ENCODE results near the gene SESN3. TPM values are rescaled to one million over a fixed set of nuclear protein-coding genes. Genes with fewer than 3 reads are reported as not detected.
"Not testable (repeated sequence)": the region's sequence is repeated elsewhere in the genome, so short reads cannot be mapped to it uniquely, and the experiment has no call there.

Gene SESN3
- polyA plus RNA-seq, 3 donors = 65.3 to 80.8 (median 71.1) TPM

- no peak for DNase-seq (ENCODE audit: extremely low read depth in 1 of 11, low read depth in 9 of 11, low spot score in 4 of 11)
Observed at GRCh38 chr11:95255251-95256145, 24.5 kb upstream of the SESN3 start.

- no peak for DNase-seq (ENCODE audit: extremely low read depth in 1 of 11, low read depth in 9 of 11, low spot score in 4 of 11)
Observed at GRCh38 chr11:95254716-95255115, 23.7 kb upstream of the SESN3 start.

- peak in 9 of 11 donors; percentile 73 to 92 (median 84) for DNase-seq (ENCODE audit: extremely low read depth in 1 of 11, low read depth in 9 of 11, low spot score in 4 of 11)
Observed at GRCh38 chr11:95254131-95254704, 23.2 kb upstream of the SESN3 start.

DNA sequence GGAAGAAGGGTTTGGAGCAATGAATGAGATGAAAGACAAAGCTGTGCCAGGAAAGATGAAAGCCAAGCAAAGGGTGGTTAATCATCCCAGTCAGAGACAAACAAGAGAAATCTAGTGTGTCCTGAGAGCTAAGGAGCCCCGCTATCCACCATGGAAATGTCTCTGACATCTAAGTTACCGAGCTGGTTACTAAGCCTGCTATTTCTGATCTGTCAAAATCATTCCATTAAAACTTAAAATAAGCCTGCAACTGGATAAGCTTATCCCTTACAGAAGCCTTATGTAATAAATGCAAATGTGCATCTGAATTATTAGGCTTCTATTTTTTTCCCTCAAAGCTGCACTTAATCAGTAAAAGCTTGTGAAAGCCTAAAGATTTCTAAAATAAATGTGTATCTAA is 22.1 kb upstream of the SESN3 start:
- no peak for DNase-seq (ENCODE audit: extremely low read depth in 1 of 11, low read depth in 9 of 11, low spot score in 4 of 11)

DNA sequence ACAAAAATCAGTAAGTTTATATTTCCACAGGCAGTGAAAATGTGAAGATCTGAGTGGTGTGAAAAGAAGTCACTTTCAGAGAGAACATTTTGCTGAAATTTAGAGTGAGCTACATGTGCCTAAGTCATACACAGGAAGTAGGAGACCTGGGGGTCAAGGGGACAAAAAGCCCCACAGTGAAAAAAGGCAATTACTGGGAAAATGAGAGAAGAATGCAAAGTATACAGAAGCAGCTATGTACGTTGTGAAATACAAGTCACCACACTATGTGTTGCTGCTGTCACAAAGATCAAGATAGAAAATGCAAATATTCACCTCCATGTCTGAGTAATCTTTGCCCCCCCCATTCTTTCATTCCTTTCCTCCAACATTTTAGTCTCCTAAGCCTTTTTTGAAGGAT is 21.6 kb upstream of the SESN3 start:
- DNase-seq (ENCODE audit: extremely low read depth in 1 of 11, low read depth in 9 of 11, low spot score in 4 of 11) = no peak

- not testable (repeated sequence) for DNase-seq (ENCODE audit: extremely low read depth in 1 of 11, low read depth in 9 of 11, low spot score in 4 of 11)
Observed at GRCh38 chr11:95251896-95252295, 20.9 kb upstream of the SESN3 start.

GRCh38 chr11:95248666-95249467 is 17.9 kb upstream of the SESN3 start:
- DNase-seq (ENCODE audit: extremely low read depth in 1 of 11, low read depth in 9 of 11, low spot score in 4 of 11) = no peak

DNA sequence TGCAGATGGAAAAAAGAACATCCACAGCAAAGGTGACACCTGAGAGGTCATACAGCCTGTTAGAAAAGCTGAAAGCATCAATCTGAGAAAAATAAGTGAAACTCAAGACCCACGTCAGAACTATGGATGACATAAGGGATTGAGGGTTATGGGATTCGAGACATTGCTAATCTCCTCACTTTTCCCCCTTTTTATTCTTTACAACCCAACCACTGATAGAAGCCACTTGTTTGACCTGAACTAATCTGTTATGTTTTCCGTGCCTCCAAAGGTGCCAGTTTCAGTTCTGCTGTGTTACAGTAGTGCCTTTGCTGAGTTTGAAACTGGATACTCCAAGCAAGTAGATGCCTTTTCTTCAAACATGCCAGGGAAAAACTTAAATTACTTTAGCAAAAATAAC is 16.9 kb upstream of the SESN3 start:
- no peak for DNase-seq (ENCODE audit: extremely low read depth in 1 of 11, low read depth in 9 of 11, low spot score in 4 of 11)

GRCh38 chr11:95247127-95247684 is 16.2 kb upstream of the SESN3 start:
- DNase-seq (ENCODE audit: extremely low read depth in 1 of 11, low read depth in 9 of 11, low spot score in 4 of 11) = no peak

- no peak for DNase-seq (ENCODE audit: extremely low read depth in 1 of 11, low read depth in 9 of 11, low spot score in 4 of 11)
Observed at GRCh38 chr11:95245581-95245980, 14.6 kb upstream of the SESN3 start.

DNA sequence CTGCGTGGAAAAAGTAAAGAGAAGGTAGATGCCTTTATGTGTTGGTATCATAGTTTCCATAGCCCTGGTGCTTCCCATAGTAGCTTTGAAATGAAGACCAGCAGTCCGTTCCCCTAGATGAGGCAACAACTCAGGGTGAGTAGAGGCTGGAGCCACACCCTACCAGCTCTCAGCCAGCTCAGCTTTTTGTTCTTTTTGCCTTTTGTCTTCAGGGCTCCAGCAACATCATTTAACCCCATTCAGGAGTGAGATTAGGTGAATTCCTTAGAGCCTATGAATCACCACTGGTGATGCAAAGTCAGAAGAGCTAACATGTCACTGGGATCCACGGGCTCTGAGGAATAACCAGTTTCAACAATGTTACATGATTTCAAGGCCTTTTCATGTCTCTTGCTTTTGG is 14.0 kb upstream of the SESN3 start:
- no peak for DNase-seq (ENCODE audit: extremely low read depth in 1 of 11, low read depth in 9 of 11, low spot score in 4 of 11)

- no peak for DNase-seq (ENCODE audit: extremely low read depth in 1 of 11, low read depth in 9 of 11, low spot score in 4 of 11)
Observed at GRCh38 chr11:95243673-95244072, 12.7 kb upstream of the SESN3 start.

GRCh38 chr11:95242845-95243605 is 12.0 kb upstream of the SESN3 start:
- DNase-seq (ENCODE audit: extremely low read depth in 1 of 11, low read depth in 9 of 11, low spot score in 4 of 11) = no peak

DNA sequence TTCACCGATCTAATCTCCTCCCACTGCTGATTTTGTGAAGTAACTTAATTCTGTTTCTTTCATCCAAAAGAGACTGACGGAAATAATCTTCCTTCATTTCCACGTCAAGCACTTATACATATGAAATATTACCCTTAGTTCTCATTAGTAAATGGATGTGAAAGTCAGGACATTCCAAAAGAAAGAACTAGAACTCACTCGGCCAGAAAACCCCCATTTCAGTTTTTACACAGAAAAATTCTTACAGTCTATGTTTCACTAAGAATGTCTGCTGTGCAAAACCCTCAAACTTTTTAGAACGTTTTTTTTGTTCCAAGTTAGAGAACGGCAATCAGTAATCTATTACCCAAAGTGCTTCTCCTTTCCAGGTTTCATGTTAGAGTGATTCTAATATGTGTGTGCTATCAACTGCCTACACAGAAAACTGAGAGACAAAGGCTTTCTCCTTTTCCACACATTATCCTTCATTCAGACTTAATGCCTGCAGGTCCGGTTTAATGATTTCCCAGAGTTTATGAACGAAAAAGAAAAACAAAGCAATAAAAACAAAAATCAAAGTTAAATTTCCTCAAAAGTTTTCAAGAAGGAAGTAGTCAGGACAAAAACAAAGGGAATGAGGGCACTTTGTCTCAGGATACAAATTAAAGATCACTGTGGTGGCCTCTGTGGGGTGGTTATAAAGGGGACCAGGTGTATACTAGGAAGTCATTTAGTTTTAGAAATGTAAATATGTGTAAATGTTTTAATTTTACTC is 11.3 kb upstream of the SESN3 start:
- DNase-seq (ENCODE audit: extremely low read depth in 1 of 11, low read depth in 9 of 11, low spot score in 4 of 11) = peak in 1 of 11 donors; percentile 22

DNA sequence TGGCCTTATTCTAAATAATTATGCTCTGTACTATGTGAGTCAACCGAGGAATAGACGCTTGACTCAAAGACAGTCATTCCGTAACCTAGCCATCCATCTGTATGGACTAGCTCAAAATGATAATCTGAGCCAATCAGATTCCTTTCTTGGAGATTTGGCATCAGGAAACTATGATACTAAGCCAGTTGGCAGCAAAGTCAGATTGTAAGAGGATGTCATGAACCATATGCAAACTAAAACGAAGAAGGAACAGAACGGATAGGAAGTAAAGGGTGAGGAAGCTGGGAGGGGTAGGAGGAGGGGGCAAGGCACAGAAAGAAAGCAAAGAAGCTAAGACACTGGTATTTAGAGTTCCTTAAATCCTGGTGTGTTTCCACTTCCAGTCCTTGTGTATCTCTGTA is 10.7 kb upstream of the SESN3 start:
- no peak for DNase-seq (ENCODE audit: extremely low read depth in 1 of 11, low read depth in 9 of 11, low spot score in 4 of 11)

DNA sequence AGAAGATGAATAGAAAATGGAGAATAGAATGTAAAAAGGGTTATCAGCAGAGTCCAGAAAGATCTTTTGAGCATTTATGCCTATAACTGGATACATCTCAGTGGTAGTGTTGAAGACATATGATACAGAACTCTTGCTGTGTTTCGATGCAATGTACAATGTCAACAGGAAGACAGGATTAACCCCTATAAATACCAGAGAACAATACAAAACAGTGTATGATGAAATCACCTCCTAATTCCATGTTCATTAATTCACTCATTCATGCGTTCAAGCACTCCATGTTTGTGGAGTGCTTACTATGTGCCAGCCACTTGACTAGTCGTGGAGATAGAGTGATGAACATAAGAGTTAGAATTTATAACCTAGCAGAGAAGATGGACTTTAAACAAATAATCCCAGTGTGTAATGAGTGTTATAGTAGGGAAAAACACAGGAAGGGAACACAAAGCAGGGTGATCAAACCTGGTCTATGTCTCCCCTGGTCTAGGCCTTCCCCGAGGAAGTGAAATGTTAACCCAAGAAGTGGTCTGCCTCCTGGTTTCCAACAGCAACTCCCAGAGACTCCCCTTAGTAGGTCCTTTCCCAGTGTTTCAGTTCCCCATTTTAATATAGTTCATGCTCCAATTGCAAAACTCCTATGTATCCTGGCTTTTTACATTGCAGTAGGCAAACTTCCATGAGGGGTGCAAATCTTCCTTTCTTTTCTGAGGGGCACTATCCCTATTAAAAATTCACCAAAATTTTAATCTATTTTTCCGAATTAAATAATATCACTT is 9.1 kb upstream of the SESN3 start:
- DNase-seq (ENCODE audit: extremely low read depth in 1 of 11, low read depth in 9 of 11, low spot score in 4 of 11) = no peak

GRCh38 chr11:95232666-95233065 is 1.7 kb upstream of the SESN3 start:
- DNase-seq (ENCODE audit: extremely low read depth in 1 of 11, low read depth in 9 of 11, low spot score in 4 of 11) = no peak

Measured in renal cortex interstitium (tissue), 11 donors.